MCF 10A (cell line): Measurements from ENCODE around the gene DYSF. TPM values are rescaled to one million over a fixed set of nuclear protein-coding genes. Genes with fewer than 3 reads are reported as not detected.

ENCODE experiments used
- BruUV-seq: library from RNA; stranded (reverse); fragments of 400-500 nt; replicated peaks from 2 replicates; lab custom pipeline; 2021; lab: Mats Ljungman, UMichigan
- CTCF ChIA-PET: fragments of 300-600 bp; sonication (Branson Sonifier 250); formaldehyde crosslinking; extraction: SDS; loops from one replicate; lab custom pipeline; 2021; ENCODE audit warnings: antibody characterized with exemption, inconsistent platforms; lab: Yijun Ruan, JAX
- POLR2A ChIA-PET: fragments of 300-600, 350-650 bp; sonication (Branson Sonifier 250); formaldehyde crosslinking; extraction: SDS; loops from one replicate; lab custom pipeline; 2020; ENCODE audit warnings: antibody characterized with exemption, inconsistent platforms; lab: Yijun Ruan, JAX
- DNase-seq: peaks from one replicate; pipeline ENCODE4 v3.0.0-alpha.2; 2018; ENCODE audit not compliant: unreplicated experiment
- H3K27ac Mint-ChIP-seq: one replicate; pipeline ENCODE4 v1.8.0; 2022; ENCODE audit warnings: mild to moderate bottlenecking, low read depth, mixed read lengths; ENCODE audit not compliant: unreplicated experiment
- H3K27me3 Mint-ChIP-seq: one replicate; pipeline ENCODE4 v1.8.0; 2022; ENCODE audit warnings: mixed read lengths; ENCODE audit not compliant: insufficient read depth, unreplicated experiment
- H3K36me3 Mint-ChIP-seq: one replicate; pipeline ENCODE4 v1.8.0; 2022; ENCODE audit warnings: mild to moderate bottlenecking, moderate library complexity, mixed read lengths; ENCODE audit not compliant: insufficient read depth, unreplicated experiment
- H3K4me1 Mint-ChIP-seq: one replicate; pipeline ENCODE4 v1.8.0; 2022; ENCODE audit warnings: mixed read lengths; ENCODE audit not compliant: insufficient read depth, unreplicated experiment
- H3K4me3 Mint-ChIP-seq: one replicate; pipeline ENCODE4 v1.8.0; 2022; ENCODE audit warnings: mild to moderate bottlenecking, moderate library complexity, mixed read lengths; ENCODE audit not compliant: unreplicated experiment
- H3K9me3 Mint-ChIP-seq: one replicate; pipeline ENCODE4 v1.8.0; 2022; ENCODE audit warnings: mixed read lengths; ENCODE audit not compliant: unreplicated experiment
- intact Hi-C: fragments of 100-400 bp; cut with micrococcal nuclease; formaldehyde crosslinking; loops from 2 replicates; pipeline ENCODE4 v1.14.1; 2022
- total RNA-seq: library from RNA; stranded (reverse); gene quantifications from 2 replicates; pipeline ENCODE4 v1.2.3, GENCODE V29; 2022
- TF ChIP-seq, protein P1 (sequence below): fragments of 200-600 bp; IDR thresholded peaks from one replicate; pipeline ENCODE4 v1.8.0; 2022; ENCODE audit warnings: antibody characterized with exemption, mild to moderate bottlenecking; ENCODE audit not compliant: unreplicated experiment

Gene DYSF
- total RNA-seq, 1 experiment from 2014 or later = 2.0 TPM

GRCh38 chr2:71614976-71615766 is 161.8 kb downstream of the DYSF start:
- H3K36me3 Mint-ChIP-seq = no peaks in the 10 kb centered on the region
- BruUV-seq = no TSS peak
- no peak for DNase-seq
- ChIA-PET POLR2A (no interaction called here), CTCF (interaction anchor here (0.6 to 1.0 kb wide), 4 partner anchors 16 to 547 kb away, joined by 3 to 4 read pairs (median 3); no protein-coding TSS in a partner anchor)
- no peak overlapping the region for H3K27ac Mint-ChIP-seq
- no peaks in the 10 kb centered on the region for H3K9me3 Mint-ChIP-seq
- intact Hi-C loops = loop anchor here (5.0 kb wide), 1 partner anchor 532 kb away; the partner anchor contains the start of gene CYP26B1
- peaks cover 11% of the 10 kb centered on the region for H3K27me3 Mint-ChIP-seq
- no peak overlapping the region for H3K4me3 Mint-ChIP-seq
- no peaks in the 10 kb centered on the region for H3K4me1 Mint-ChIP-seq
- TF ChIP-seq, protein P1, sequence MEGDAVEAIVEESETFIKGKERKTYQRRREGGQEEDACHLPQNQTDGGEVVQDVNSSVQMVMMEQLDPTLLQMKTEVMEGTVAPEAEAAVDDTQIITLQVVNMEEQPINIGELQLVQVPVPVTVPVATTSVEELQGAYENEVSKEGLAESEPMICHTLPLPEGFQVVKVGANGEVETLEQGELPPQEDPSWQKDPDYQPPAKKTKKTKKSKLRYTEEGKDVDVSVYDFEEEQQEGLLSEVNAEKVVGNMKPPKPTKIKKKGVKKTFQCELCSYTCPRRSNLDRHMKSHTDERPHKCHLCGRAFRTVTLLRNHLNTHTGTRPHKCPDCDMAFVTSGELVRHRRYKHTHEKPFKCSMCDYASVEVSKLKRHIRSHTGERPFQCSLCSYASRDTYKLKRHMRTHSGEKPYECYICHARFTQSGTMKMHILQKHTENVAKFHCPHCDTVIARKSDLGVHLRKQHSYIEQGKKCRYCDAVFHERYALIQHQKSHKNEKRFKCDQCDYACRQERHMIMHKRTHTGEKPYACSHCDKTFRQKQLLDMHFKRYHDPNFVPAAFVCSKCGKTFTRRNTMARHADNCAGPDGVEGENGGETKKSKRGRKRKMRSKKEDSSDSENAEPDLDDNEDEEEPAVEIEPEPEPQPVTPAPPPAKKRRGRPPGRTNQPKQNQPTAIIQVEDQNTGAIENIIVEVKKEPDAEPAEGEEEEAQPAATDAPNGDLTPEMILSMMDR = no peak

DNA sequence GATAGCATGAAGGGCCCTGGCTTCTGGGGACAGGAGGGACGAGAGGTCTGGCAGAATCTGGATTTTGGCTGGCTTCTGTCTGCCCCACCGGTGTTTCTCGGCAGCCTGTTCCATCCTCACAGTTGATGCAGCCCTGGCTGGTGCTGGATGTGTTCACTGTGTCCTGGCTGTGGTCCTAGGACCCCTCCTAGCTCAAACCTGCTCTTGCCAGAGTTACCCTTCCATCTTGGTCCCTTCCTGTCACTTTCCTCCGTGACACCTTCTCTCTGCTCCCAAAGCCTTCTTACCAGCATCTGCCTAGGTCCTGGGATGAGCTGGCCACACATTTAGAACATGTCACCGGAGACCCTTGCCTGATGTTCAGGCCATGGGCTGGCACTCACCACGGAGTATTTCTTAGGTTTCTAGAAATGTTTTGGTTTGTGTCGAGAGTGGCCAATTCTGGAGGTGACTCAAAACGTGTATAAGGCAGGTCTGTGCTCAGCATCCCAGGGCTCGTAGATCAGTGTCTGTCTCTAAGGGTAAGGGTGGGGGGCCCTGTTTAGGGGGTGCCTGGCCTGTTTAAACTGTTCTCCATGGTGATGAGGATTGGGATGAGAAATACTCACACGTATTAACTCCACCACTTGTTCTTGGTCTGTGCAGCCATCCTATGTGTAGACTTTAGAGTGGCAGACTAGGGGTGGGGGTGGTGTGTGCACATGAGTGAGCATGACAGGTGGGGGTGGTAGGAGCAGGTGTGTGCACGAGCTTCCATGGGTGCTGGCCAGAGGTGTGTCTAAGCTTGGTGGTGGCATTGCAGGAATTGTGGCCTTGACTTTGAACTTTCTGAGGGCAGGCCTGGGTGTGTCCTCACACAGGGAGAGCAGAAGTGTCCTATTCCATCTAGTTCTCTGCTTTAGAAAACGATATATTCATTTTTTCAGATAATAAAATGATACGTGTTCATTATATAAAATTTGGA is 162.7 kb downstream of the DYSF start:
- no peaks in the 10 kb centered on the region for H3K4me1 Mint-ChIP-seq
- peaks cover 11% of the 10 kb centered on the region for H3K27me3 Mint-ChIP-seq
- BruUV-seq = no TSS peak
- no peaks in the 10 kb centered on the region for H3K36me3 Mint-ChIP-seq
- H3K4me3 Mint-ChIP-seq = no peak overlapping the region
- H3K9me3 Mint-ChIP-seq = no peaks in the 10 kb centered on the region
- no peak overlapping the region for H3K27ac Mint-ChIP-seq
- TF ChIP-seq, protein P1 = no peak
- ChIA-PET CTCF (interaction anchor here (0.7 kb wide), 1 partner anchor 546 kb away, joined by 3 read pairs; no protein-coding TSS in a partner anchor), POLR2A (no interaction called here)
- intact Hi-C loops = no loop called here
- no peak for DNase-seq

GRCh38 chr2:71617266-71617665 is 163.9 kb downstream of the DYSF start:
- POLR2A ChIA-PET = no interaction called here
- no peaks in the 10 kb centered on the region for H3K36me3 Mint-ChIP-seq
- CTCF ChIA-PET = interaction anchor here (0.6 kb wide), 1 partner anchor 988 kb away, joined by 3 read pairs; no protein-coding TSS in a partner anchor
- no peaks in the 10 kb centered on the region for H3K4me1 Mint-ChIP-seq
- TF ChIP-seq, protein P1 = no peak
- no peak overlapping the region for H3K4me3 Mint-ChIP-seq
- intact Hi-C loops = no loop called here
- H3K27me3 Mint-ChIP-seq = peaks cover 11% of the 10 kb centered on the region
- BruUV-seq = no TSS peak
- no peak for DNase-seq
- no peaks in the 10 kb centered on the region for H3K9me3 Mint-ChIP-seq
- no peak overlapping the region for H3K27ac Mint-ChIP-seq
